Measurements from ENCODE around the gene ZYG11B.
"Not testable (repeated sequence)": the region's sequence is repeated elsewhere in the genome, so short reads cannot be mapped to it uniquely, and the experiment has no call there.

ZYG11B gene

DNA sequence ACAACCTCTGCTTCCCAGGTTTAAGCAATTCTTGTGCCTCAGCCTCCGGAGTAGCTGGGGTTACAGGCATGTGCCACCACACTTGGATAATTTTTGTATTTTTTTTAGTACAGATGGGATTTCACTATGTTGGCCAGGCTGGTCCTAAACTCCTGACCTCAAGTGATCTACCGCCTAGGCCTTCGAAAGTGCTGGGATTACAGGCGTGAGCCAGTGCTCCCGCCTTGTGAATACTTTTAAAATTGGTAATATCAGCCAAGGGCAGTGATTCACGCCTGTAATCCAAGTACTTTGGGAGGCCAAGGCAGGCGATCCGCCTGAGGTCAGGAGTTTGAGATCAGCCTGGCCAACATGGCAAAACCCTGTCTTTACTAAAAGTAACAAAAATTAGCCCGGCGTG is 33.7 kb downstream of the ZYG11B start:
- no peak for DNase-seq

DNA sequence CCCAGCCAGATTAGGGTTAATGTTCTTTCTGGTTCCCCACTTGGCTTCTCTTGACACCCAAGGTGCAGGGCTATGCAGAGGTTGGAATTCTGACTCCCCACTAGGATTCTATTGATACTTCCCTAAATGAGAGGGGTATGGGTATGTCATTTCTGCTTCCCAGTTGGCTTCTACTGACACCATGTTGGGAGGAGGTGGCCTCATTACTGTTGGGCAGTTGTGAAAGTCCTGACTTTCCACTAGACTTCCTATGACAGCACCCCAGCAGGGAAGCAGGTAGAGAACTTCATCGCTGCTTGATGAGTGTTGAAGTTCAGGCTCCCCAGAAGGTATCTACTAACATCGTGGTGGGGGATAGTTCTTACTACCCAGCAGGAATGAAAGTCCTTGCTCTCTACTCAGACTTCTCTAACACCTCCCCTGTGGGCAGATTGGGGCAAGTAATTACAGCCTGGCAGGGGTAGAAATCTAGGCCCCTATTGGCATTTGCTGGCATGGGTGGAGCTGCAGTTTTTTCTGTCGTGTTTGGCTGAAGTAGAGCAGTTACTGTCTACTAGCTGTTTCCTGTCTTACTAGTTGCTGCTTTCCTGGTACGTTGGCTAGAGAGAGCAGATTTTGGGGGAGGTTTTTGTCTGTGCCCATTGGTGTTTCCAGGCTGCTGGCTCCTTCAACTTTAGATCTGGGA is 41.5 kb downstream of the ZYG11B start:
- DNase-seq: no peak

DNA sequence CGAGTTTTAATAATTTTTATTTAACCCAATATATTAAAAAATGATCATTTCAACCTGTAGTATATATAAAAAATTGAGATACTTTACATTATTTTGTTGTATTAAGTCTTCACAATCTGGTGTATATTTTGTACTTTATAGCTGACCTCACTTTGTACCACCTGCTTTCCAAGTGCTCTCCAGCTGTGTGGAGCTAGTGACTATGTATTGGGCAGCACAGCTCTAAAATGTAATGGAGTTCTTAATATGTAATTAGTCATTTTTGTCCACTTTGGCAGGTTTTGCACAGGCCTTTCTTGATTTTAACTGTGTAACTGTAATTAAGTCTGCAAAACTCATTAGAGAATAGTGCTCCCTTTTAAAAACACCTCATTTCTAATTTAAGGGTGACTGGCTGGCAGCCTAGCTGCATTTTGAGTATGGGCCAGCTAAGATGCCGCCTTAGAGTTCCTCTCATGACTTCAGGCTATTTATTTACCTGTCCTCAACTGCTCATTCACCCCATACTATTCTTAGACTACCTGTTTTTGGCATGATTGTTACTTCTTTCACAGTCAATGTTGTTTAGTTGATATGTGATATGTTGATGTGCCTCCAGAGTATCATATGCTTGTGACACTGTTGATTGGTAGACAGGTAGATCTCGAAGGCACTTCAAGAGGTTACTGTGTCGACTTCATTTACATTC is 43.2 kb downstream of the ZYG11B start:
- no peak for DNase-seq

DNA sequence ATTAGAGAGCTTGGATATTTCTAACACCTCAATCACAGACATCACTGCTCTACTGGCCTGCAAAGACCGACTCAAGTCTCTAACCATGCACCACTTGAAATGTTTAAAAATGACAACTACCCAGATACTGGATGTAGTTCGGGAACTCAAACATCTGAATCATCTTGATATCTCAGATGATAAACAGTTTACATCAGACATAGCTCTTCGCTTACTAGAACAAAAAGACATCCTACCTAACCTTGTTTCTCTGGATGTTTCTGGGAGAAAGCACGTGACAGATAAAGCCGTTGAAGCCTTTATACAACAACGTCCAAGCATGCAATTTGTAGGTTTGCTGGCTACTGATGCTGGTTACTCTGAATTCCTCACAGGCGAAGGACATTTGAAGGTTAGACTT is 45.1 kb downstream of the ZYG11B start:
- DNase-seq: no peak

DNA sequence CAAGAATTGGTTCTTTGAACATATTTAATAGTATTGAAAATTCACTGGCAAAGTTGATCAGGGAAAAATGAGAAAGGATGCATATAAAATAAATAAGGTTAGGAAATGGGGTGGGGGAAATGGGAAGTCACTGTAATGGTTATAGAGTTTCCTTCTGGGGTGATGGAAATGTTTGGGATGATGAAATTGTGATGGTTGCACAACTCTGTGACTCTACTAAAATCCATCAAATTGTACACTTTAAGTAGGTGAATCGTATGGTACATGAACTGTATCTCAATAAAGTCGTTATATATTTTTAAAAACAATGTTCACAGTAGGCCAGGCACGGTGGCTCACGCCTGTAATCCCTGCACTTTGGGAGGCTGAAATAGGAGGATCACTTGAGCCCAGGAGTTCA is 59.9 kb downstream of the ZYG11B start:
- no peak for DNase-seq

DNA sequence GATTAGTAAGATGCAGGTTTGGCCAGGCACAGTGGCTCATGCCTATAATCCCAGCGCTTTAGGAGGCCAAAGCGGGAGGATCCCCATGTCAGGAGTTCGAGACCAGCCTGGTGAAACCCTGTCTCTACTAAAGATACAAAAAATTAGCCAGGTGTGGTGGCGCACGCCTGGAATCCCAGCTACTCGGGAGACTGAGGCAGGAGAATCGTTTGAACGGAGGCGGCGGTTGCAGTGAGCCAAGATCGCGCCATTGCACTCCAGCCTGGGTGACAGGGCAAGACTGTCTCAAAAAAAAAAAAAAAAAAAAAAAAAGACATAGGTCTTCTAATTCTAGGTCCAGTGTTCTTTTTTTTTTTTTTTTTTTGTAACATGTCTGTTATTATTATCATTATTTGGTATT is 64.2 kb downstream of the ZYG11B start:
- not testable (repeated sequence) for DNase-seq

DNA sequence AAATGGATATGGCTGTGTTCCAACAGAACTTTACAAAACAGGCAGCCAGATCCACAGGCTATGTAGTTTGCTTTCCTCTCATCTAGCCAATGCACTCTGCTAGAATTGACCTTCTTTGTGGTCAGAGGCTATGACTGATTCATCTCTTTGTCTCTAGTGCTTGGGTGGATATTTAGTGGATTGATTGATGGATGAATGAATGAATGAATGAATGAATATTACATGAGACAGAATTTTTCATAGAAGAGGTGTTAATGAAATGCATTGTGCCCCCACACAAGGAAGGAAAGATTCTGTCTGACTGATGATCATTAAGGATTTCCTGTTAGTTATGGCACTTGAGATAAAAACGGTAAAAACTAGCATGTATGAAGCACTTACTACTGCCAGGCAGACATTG is 65.8 kb downstream of the ZYG11B start:
- no peak for DNase-seq

DNA sequence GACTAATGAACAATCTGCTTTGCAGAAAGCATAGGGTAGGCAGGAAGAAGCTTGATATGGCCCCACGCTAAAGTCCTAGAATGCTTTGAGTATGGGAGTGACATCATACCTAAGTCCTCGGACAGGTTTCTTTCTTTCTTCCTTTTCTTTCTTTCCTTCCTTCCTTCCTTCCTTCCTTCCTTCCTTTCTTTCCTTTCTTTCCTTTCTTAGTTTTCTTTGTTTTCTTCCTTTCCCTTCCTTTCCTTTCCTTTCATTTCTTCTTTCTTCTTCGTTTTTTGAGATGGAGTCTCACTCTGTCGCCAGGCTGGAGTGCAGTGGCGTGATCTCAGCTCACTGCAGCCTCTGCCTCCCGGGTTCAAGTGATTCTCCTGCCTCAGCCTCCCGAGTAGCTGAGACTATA is 67.5 kb downstream of the ZYG11B start:
- DNase-seq: not testable (repeated sequence)

DNA sequence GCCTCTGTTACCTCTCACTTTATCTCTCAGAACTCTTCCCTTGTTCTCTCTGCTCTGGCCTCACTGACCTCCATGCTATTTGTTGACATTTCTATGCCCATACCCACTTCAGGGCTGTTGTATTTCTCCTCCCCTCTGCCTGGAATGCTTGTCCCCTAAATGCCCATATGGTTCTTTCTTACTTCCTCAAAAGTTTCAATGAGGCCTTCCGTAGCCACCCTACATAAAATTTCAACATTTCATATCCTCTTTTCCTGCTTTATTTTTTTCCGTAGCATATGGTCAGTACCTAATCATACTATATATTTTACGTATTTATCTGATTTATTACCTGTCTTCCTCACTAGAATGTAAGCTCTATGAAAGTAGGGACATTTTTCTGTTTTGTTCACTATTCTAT is 69.2 kb downstream of the ZYG11B start:
- no peak for DNase-seq

DNA sequence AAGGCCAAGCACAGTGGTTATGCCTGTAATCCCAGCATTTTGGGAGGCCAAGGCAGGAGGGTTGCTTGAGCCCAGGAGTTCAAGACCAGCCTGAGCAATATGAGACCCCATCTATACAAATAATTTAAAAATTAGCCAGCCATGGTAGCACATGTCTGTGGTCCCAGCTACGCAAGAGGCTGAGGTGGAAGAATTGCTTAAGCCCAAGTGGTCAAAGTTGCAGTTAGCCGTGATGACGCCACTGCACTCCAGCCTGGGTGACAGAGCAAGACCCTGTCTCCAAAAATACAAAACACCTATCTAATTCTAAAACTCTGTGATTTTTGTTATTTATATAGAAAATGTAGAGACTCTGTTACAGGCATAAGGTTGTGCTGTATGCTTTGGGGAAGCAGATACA is 72.1 kb downstream of the ZYG11B start:
- DNase-seq: no peak

DNA sequence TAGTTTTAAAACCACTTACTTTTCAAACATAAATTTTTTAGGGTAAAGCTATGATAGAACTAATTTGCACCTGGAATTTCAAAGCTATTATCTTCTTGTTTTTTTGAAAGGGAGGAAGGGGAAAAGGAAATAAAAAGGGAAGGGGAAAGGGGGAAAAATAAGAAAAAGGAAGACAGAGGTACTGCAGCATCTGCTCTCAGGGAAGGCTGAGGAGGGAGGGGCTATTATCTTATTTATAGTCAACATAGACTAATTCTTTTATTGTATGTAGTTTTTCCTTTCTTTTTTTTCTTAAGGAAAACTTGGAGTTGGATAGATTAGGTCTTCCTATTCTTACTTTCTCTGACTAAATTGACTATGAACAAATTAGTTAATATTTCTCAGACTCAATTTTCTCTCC is 74.8 kb downstream of the ZYG11B start:
- no peak for DNase-seq

DNA sequence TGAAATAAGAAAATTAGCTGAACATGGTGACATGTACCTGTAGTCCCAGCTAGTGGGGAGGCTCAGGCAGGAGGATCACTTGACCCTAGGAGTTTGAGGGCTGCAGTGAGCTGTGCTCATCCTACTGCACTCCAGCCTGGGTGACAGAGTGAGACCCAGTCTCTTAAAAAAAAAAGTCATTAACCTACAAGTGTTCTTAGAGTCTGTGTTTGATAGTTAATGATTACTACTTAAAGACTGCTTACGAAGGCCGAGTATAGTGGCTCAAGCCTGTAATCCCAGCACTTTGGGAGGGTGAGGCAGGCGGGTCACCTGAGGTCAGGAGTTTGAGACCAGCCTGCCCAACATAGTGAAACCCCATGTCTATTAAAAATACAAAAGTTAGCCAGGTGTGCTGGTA is 77.8 kb downstream of the ZYG11B start:
- DNase-seq: not testable (repeated sequence)

DNA sequence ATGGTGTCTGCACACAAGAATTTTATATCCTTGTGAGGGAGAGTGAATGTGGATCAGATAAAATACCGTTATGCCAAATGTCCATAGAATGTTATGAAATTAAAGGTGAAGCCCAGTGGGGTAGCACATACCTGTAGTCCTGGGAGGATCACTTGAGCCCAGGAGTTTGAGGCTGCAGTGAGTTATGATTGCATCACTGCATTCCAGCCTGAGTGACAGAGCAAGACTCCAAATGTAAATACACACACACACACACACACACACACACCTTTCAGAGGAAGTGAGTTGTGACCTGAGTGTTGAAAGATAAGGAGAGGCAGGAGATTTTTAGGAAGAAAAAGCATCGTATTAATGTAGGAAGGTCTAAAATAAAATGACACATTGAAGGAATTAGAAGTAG is 88.2 kb downstream of the ZYG11B start:
- DNase-seq: no peak

DNA sequence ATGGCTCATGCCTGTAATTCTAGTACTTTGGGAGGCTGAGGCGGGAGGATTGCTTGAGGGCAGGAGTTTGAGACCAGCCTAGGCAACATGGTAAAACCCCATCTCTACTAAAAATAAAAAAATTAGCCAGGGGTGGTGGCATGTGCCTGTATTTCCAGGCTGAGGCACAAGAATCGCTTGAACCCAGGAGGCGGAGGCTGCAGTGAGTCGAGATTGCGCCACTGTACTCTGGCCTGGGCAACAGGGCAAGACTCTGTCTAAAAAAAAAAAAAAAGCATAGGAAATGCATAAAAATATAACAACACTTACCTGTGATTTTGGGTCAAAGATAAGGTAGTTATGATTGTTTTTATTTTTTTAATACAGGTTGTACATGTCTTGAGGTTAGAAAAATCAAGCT is 94.6 kb downstream of the ZYG11B start:
- DNase-seq: not testable (repeated sequence)

DNA sequence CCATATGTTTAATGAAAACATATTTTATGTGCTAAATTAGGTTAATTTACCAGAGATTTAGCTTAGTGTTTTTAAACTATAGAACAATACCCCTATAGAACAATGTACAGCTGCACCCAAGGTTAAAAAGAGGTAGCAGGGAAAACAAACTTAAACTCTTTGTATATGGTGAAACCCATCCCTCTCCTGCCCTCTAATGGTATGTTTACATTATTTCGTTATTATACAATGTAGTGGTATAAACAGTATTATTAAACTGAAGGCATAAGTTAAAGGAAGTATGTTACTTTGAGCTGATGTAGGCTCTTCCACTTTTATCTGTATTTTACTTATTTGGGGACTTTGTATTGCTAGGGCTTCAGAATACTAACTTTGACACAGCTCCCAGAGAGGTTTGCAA is 99.6 kb downstream of the ZYG11B start:
- DNase-seq: no peak

DNA sequence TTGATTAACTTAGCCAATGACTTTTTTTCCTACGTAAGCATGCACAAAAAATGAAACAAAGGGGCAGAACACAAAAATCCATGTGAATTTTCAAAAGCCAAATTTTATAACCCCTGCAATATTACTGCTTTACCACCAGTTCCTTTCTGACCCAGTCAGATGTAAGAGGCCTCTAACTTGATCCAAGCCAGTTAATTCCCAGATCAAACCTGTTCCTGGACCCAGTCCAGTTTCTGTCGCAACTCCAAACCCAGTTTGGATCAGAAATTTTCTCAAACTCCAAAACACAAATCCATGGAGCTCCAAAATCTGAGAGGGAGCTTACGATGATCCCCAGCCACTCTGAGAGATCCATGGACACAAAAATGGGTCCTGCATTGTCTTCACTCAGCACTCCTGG is 108.5 kb downstream of the ZYG11B start:
- no peak for DNase-seq

DNA sequence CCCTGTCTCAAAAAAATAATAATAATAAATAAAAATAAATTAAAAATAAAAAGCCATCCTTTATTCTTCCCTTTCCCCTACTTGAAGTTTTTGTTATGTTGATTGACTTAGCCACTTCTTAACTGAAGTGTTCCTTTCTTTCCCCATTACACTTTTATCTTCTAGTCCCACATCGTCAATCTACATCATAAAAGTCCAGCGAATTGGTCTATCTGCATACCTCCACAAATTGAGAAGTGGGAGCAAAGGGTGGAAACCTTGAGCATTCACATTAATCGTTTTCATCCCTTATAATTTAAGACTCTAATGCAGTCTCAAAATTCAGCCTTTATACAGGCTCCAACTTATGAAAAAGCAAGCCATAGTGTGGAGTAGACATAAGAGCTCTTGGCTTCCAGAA is 109.8 kb downstream of the ZYG11B start:
- DNase-seq: no peak

DNA sequence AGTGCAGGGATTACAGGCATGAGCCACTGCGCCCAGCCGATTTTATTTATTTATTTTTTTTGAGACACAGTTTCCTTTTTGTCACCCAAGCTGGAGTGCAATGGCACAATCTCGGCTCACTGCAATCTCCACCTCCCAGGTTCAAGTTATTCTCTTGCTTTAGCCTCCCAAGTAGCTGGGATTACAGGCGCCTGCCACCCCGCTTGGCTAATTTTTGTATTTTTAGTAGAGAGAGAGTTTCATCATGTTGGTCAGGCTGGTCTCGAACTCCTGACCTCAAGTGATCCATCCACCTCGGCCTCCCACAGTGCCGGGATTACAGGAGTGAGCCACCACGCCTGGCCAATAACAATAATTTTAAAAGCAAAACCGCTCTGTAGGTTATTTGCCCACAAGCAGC is 112.9 kb downstream of the ZYG11B start:
- DNase-seq: not testable (repeated sequence)

DNA sequence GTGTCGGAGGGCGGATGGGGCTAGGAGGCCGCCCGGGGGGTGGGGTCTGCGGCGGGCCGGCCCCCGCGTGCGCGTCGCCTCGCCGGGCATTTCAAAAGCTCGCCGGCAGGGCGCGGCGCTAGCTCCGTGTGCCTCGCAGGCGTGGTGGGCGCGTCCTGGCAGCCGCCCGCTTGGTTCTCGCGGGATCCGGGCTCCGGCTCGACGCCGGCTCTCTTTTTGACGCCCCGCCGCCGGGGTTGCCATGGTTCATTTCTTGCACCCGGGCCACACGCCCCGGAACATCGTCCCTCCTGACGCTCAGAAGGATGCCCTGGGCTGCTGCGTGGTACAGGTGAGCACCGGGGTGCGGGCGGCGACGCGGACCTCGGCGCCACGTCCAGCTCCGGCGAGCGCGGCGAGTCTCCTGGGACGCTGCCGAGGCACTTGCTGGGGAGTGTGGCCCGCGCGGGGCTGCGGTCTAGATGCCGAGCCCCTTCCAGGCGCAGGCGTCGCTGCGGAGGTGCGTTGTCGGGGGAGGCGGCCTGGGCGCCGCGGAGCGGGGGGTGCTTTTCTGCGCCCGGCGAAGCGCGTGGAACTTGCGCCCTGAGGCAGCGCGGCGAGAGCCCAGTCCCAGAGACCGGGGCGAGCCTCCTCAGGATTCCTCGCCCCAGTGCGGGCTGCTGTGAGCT is 116.5 kb downstream of the ZYG11B start, which contains the start of gene ZYG11A:
ZYG11A (plus strand) TSS at position 118 of the 668 bp plus-strand sequence; CDS start at position 242, 124 bp downstream.
- peak; percentile 64 to 89 for DNase-seq

DNA sequence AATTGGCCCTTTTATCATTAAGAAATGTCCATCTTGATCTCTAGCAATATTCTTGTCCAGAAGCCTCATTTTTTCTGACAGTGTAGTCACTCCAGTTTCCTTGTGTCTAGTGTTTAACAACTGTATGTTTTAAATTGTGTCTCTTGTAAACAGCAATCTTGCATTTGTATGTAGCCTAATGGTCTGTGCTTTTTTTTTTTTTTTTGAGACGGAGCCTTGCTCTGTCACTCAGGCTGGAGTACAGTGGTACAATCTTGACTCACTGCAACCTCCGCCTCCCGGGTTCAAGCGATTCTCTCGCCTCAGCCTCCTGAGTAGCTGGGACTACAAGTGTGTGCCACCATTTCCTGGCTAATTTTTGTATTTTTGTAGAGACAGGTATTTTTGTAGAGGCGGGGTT is 118.9 kb downstream of the ZYG11B start:
- not testable (repeated sequence) for DNase-seq

DNA sequence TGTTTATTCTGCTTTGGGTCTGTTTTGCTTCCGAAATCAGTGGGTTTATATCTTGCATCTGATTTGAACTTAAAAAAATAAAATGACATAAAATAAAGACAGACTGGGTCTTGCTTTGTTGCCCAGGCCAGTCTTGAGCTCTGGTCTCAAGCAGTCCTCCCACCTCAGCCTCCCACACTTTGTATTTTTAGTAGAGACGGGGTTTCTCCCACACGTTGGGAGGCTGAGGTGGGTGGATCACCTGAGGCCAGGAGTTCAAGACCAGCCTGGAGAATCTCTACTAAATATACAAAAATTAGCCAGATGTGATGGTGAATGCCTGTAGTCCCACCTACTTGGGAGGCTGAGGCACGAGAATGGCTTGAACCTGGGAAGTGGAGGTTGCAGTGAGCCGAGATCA is 122.2 kb downstream of the ZYG11B start:
- DNase-seq: no peak

DNA sequence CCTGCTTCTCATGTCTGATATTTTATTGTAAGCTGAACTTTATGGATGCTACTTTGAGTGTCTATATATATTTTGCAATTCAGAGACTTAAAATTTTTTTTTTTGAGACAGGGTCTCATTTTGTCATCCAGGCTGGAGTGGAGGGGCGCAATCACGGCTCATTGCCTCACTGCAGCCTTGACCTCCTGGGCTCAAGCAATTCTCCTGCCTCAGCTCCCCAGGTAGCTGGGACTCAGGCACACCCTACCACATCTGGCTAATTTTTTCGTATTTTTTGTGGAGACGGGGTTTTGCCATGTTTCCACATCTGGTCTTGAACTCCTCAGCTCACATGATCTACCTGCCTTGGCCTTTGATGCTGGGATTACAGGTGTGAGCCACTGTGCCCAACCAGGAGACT is 124.7 kb downstream of the ZYG11B start:
- DNase-seq: no peak

DNA sequence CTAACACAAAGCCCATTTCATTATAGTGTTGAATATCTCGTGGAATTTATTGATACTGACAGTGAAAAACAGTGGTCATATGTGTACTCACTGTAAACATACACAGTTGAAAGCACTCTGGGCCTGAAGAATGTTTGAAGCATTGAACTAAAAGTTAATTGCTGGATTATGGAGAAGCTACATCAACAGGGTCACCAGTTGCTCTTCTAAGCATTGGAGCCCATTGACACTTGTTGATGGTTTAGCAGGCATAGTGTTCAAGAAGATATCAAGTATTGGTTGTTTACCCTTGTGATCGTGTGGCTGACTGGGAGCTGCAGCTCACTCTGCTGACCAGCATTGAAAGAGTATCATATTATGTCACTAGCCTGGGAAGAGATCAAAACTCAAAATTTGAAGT is 126.6 kb downstream of the ZYG11B start:
- no peak for DNase-seq

DNA sequence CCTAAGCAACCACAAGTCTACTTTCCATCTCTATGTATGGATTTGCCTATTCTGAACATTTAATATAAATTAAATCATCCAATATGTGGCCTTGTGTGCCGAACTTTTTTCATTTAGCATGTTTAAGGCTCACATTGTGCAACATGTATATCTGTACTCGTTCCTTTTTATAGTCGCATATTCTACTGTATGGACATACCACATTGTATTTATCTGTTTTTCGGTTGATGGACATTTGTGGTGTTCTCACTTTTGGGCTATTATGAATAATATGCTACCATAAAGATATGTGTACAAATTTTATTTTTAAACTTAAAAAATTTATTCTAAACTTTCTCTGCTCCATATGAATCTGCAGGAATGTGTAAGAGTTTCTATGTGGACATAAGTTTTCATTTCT is 129.3 kb downstream of the ZYG11B start:
- DNase-seq: no peak
